NAMALWA (cell line): ENCODE data around the gene CA14.
"Not testable (repeated sequence)": the region's sequence is repeated elsewhere in the genome, so short reads cannot be mapped to it uniquely, and the experiment has no call there.

Experiments used
- DNase-seq: peaks from one replicate; pipeline ENCODE4 v3.0.0-alpha.2; 2015; ENCODE audit warnings: low spot score

CA14 gene

GRCh38 chr1:150235852-150236613, 21.5 kb upstream of the CA14 start, which contains the start of gene ANP32E:
TSS of gene ANP32E (minus strand) at chr1:150236112. CDS start at chr1:150235786, 326 bp downstream.
- peak; percentile 100 for DNase-seq

- DNase-seq = no peak
Measured at GRCh38 chr1:150236614-150237100, 20.9 kb upstream of the CA14 start.

- DNase-seq = not testable (repeated sequence)
Measured at GRCh38 chr1:150237176-150237575, 20.4 kb upstream of the CA14 start.

GRCh38 chr1:150237746-150238145, 19.8 kb upstream of the CA14 start:
- no peak for DNase-seq

GRCh38 chr1:150243003-150243402, 14.6 kb upstream of the CA14 start:
- no peak for DNase-seq

- peak; percentile 6 for DNase-seq
Measured at GRCh38 chr1:150249936-150250335, 7.6 kb upstream of the CA14 start.

- no peak for DNase-seq
Measured at GRCh38 chr1:150256198-150256553, 1.4 kb upstream of the CA14 start.

- DNase-seq = no peak
Measured at GRCh38 chr1:150256554-150257341, 826 bp upstream of the CA14 start.

- no peak for DNase-seq
Measured at GRCh38 chr1:150259217-150259616, 1.6 kb downstream of the CA14 start.

GRCh38 chr1:150259758-150260669, 2.4 kb downstream of the CA14 start:
- DNase-seq = no peak

- no peak for DNase-seq
Measured at GRCh38 chr1:150261367-150261766, 3.8 kb downstream of the CA14 start.

GRCh38 chr1:150262388-150263320, 5.1 kb downstream of the CA14 start:
- peak; percentile 53 for DNase-seq

GRCh38 chr1:150263549-150263948, 6.0 kb downstream of the CA14 start:
- no peak for DNase-seq

- no peak for DNase-seq
Measured at GRCh38 chr1:150267896-150268295, 10.3 kb downstream of the CA14 start.

- DNase-seq = peak; percentile 57
Measured at GRCh38 chr1:150268340-150268704, 10.7 kb downstream of the CA14 start.

GRCh38 chr1:150268705-150269403, 11.3 kb downstream of the CA14 start, which contains the start of gene APH1A:
TSS of gene APH1A (minus strand) at chr1:150269016. CDS start at chr1:150268810, 206 bp downstream.
- DNase-seq = peak; percentile 96

GRCh38 chr1:150269451-150269850, 11.9 kb downstream of the CA14 start:
- DNase-seq = no peak

GRCh38 chr1:150271291-150271959, 13.9 kb downstream of the CA14 start:
- DNase-seq = no peak

- DNase-seq = no peak
Measured at GRCh38 chr1:150273311-150273710, 15.7 kb downstream of the CA14 start.
